Measurements from ENCODE around the gene CHST9.
"Not testable (repeated sequence)": the region's sequence is repeated elsewhere in the genome, so short reads cannot be mapped to it uniquely, and the experiment has no call there.

The CHST9 gene

GRCh38 chr18:26993568-26993967 lies 191.5 kb downstream of the CHST9 start:
- no peak for DNase-seq

- no peak for DNase-seq
Observed at GRCh38 chr18:26992926-26993325, 192.2 kb downstream of the CHST9 start.

- DNase-seq: no peak
Observed at GRCh38 chr18:26989842-26990241, 195.3 kb downstream of the CHST9 start.

GRCh38 chr18:26981360-26982082 lies 203.6 kb downstream of the CHST9 start:
- no peak for DNase-seq

- no peak for DNase-seq
Observed at GRCh38 chr18:26978812-26979341, 206.2 kb downstream of the CHST9 start.

- no peak for DNase-seq
Observed at GRCh38 chr18:26977781-26978180, 207.3 kb downstream of the CHST9 start.

- no peak for DNase-seq
Observed at GRCh38 chr18:26976206-26976605, 208.9 kb downstream of the CHST9 start.

- DNase-seq: not testable (repeated sequence)
Observed at GRCh38 chr18:26972549-26972948, 212.6 kb downstream of the CHST9 start.

- DNase-seq: no peak
Observed at GRCh38 chr18:26971409-26971808, 213.7 kb downstream of the CHST9 start.

GRCh38 chr18:26970637-26971036 lies 214.5 kb downstream of the CHST9 start:
- no peak for DNase-seq

GRCh38 chr18:26965206-26965605 lies 219.9 kb downstream of the CHST9 start:
- DNase-seq: no peak

- no peak for DNase-seq
Observed at GRCh38 chr18:26963292-26963691, 221.8 kb downstream of the CHST9 start.

- DNase-seq: no peak
Observed at GRCh38 chr18:26961839-26962238, 223.3 kb downstream of the CHST9 start.

GRCh38 chr18:26960911-26961310 lies 224.2 kb downstream of the CHST9 start:
- DNase-seq: no peak

- DNase-seq: no peak
Observed at GRCh38 chr18:26956863-26957262, 228.2 kb downstream of the CHST9 start.

GRCh38 chr18:26948703-26949102 lies 236.4 kb downstream of the CHST9 start:
- DNase-seq: no peak

- DNase-seq: no peak
Observed at GRCh38 chr18:26943906-26944305, 241.2 kb downstream of the CHST9 start.

GRCh38 chr18:26941584-26941983 lies 243.5 kb downstream of the CHST9 start:
- DNase-seq: no peak

- DNase-seq: no peak
Observed at GRCh38 chr18:26940744-26941398, 244.2 kb downstream of the CHST9 start.

- no peak for DNase-seq
Observed at GRCh38 chr18:26931659-26932058, 253.4 kb downstream of the CHST9 start.

- DNase-seq: no peak
Observed at GRCh38 chr18:26930630-26931029, 254.5 kb downstream of the CHST9 start.

GRCh38 chr18:26928670-26929313 lies 256.3 kb downstream of the CHST9 start:
- DNase-seq: no peak

GRCh38 chr18:26927822-26928221 lies 257.3 kb downstream of the CHST9 start:
- DNase-seq: not testable (repeated sequence)
